ENCODE results near the gene SIGLEC12.

Gene SIGLEC12
- long read RNA-seq, donor 1 = 0 reads
- long read RNA-seq, donor 2 = 0 reads
- long read RNA-seq, donor 3 = 0 reads
- long read RNA-seq, donor 4 = 0 reads
- long read RNA-seq, donor 5 = 0 reads
- long read RNA-seq, donor 6 = 0 reads
- long read RNA-seq, donor 7 = 0 reads
- long read RNA-seq, donor 8 = 0 reads

- DNase-seq = no peak
These were observed at the start of gene SIGLEC12 for GRCh38 chr19:51501594-51502263. Gene SIGLEC12, minus strand, starts transcription at chr19:51501800. Its CDS starts 67 bp downstream, at chr19:51501733.

- no peak for DNase-seq
These were observed 49.5 kb upstream of the SIGLEC12 start for GRCh38 chr19:51550848-51551672.

DNA sequence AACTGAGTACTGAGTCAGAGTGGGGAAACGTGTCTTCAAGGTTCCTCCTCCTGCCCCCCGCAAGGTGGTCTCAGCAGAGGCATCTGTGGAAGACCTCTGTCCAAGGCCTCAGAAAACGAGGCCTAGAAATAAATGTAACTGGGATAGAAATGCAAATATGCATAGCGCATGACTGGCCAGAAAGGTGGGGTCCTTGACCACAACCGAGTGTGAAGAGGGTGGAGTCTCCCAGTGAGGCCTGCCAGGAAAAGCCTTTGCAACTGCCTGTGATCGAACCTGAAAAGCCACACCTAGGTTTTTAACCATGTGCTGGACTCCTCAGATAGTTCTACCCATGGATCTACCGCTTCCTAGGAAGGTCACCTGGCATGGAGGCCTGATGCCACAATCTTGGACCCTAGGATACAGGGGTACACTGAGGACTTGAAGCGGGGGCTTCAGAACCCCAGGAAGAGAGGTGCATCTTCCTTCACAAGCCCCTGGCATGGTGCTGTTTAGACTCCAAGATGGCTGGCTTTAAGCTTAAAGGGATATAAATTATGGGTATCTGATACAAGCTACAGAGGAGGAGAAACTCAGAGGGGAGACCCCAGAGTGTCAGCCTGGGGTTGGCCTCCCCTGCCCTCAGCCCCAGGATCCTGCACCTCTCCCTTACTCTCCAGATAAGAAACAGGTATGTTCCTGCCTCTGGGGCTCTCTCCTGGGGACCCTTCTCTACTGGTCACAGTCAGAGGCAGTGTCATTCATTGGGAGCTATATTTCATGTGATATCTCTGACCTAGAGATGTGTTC, 48.1 kb upstream of the SIGLEC12 start:
- DNase-seq = no peak

GRCh38 chr19:51548891-51549305, 47.3 kb upstream of the SIGLEC12 start:
- no peak for DNase-seq

DNA sequence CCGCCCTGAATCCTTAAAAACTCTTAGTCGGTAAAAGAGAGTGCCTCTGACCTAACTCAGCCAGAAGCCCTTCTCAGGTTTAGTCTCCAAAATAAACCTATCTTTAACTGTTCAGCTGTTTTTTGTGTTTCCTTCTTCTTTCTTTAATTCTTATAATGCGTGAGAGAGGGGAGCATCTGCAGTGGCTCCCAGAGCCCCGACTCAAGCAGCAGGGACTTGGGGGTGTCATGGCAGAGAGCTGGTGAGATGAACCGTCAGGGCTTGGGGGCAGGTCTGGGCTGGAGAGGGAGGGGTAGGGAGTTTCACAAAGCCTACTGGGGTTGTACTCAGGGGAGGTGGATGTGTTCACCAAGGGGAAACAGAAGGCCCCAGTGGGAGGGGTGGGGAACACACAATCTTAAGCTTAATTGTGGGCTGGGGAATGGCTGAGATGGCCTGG, 46.6 kb upstream of the SIGLEC12 start:
- no peak for DNase-seq

DNA sequence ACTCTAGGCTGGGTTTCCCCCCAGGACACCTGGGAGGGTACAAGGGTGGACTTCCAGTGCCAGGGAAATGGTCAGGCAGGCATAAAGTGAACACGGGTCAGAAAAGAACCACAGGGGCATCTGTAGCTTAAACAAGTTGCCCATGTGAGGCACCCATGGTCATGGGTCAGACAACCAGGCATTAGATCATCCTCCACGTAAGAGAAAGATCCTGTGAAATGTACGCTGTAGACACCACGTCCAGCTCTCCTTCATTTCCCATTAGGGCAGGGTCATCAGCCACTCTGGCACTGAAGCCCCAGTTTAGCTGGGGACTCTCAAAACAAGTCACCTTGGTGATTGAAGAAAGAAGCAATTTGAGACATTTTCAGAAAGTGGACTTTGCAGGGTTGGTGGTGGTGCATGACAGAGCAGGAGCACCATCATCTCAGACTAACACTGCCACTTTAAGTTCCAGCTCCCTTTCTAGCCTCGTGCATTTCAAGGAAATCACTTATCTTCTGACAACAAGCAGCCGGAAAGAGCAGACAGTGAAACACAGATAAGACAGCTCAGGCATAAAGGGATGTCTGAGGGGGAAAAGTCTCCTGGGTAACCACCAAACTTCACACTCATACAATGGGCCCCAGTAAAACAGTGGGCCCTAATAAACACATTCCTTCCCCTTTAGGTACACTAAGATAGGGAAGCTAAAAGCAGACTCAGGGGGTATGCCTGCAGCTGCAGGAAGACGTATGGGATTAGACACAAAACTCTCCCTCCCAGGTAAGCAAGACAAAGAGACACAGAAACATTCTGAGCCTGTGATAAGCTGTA, 46.0 kb upstream of the SIGLEC12 start:
- DNase-seq = no peak

DNA sequence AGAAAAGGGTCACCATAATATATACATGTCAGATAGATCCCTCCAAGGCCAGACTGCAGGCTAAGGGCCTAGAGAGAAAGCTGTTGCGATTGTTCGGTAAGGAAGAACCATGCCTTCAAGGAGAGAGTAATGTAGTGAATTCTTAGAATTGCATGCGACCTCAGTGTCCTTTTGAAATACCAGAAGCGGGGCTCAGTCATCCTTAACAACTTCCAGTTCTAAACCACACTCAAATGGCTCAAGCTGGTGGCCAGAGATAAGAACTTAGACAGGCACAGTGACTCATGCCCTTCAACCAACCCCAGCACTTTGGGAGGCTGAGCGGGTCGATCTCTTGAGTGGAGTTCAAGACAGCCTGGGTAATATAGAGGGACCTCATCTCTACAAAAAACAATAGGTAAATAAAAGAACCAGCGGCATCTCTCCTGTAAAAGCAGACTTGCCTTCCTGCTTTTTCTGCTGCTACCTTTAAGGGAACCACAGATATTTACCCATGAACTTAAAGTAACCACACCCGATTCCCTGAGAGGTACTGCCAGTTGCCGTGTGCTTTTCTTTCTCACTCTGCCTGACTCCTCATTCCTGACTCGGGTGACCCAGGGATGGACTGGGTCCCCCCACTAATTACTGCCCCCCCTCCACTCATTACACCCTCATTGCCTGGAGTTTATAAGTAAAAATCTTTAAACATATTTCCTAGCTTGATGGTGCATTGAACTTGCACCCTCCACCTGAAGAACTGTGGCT, 45.2 kb upstream of the SIGLEC12 start:
- DNase-seq = no peak

DNA sequence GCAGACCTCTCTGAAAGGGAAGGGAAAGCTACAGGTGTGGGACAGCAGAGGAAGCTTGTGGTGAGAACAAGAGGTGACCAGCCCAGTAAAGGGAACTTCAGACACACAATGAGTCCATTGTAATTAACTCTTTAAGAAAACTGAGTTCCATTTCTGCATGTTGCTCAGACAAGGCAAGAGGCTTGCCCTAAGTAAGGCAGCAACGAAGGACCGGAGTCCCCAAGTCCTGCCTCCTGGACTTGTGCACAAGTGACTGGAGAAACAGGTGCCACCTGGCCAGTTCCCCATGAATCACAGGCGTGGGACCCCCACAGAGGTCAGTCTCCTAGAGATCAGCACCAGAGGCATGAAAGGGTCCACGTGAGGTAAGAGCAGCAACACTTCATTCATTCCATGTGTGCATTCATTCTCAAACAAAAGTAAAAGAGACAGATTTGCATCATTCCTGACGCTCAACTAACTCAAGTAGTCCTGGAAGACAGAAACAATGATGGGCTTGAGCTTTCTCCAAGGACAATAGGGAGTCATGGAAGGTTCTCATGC, 44.6 kb upstream of the SIGLEC12 start:
- DNase-seq = no peak

DNA sequence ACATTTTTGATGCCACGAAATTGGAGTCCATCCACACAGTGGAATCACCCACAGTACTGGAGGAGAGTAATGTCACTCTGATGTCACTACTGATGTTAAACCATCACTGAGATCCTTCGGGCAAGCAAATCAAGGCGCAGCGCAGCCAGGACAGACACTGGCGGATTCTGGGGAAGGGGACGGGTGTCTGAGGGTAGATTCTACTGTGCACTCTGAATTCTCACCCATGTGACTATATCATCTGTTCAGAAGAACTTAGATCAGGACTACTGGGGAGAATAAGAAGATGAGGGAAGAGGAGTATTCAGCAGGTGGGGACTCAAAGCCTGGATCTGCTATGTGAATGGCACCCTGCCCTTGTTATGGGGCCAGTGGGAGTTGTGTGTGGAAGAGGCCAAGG, 42.4 kb upstream of the SIGLEC12 start:
- DNase-seq = no peak

- DNase-seq = no peak
These were observed 41.1 kb upstream of the SIGLEC12 start for GRCh38 chr19:51542699-51543098.

DNA sequence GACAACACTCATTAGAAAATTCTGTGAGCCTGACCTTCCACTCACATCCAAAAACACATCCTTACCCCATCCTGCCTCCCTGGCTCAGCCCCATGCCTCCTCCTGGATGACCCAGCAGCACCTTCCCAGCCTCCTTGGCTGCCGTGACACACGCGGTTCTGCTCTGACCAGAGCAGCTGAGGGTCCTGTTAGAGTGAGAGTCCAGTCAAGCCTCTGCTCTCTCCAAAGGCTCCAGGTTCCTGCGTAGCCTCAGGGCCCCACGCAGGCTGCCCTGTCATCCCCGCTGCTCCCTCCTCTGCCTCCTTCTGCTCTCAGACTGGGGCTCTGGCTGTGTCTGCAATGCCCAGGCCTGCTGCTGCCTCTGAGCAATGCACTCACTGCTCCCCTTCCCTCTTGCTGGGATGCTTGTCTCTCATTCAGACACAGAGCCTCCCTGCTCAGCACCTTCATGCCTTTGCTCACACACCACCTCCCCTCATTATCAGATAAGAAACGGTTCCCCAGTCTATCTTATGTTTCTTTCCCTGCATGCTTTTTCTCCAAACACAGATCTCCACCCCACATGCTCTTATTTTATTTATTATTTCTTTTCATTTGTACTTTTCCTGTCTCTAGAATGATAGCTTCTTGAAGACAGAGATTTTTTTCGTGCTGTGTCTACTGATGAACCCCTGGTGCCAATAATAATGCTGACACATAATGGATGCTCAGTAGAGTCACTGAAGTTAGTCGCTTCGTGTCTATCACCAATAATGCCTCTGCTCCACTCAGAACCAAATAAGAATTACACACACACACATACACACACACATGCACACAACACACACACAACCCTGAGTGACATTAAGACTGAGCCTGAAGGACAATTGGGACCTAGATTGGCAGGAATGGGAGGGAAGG, 40.1 kb upstream of the SIGLEC12 start:
- DNase-seq = no peak

DNA sequence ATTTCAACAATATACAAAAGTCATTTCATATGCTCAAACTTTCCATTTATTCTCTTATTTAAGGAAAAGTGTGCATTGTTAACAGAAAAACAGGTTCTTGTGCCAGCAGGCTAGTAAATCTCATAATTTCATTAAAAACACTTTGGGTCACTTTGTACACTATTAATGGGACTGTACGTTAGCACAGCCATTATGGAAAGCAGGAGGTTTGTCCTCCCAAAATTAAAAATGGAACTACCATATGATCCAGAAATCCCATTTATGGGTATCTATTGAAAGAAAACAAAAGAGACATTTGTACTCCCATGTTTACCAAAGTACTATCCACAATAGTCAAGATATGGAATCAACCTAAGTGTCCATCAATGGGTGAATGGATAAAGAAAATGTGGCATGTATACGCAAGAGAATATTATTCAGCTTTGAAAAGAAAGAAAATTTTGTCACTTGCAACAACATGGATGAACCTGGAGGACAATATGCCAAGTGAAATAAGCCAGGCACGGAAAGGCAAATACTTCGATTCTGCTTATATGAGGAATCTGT, 38.3 kb upstream of the SIGLEC12 start:
- DNase-seq = no peak

GRCh38 chr19:51535535-51535934, 33.9 kb upstream of the SIGLEC12 start:
- no peak for DNase-seq

DNA sequence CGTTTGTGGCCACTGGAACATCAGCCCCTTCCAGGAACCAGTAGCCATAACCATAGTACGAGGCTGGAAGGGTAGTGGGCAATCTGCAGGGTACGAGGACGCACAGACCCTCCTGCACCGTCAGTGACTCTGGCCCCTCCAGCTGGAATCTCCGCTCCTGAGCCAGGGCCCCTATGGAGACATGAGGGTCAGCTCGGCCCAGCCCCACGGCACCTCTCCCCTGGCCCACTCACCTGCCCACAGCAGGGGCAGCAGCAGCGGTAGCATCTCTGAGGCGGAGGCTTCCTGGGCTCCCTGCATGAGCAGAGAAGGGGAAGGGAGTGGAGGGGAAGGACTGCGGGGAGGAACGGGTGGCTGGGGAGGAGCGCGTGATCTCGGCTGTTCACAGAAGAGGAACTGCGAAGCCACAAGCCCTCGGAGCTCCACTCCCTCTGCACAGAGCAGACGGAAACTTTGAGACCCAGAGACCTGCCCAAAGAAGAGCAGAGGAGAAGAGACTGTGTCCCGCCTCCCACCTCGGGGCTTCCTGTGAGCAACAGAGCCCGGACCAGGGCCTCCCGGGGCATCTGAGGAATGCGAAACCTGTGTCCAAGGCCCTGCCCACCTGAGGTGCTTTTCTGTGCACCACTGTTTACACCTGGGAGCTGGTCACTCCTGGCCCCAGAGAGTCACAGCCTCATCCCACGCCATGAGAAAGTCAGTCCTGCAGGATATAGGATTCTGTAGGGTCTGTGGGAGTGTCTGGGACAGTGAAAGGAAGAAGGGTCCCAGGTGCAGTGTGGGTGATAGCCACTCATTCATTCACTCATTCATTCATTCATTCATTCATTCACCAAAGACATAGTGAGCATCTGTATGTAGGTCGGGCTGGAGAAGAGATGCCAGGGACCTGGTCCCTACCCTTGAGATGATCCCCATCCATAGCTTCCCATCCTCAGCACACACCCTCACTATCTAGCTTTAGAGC, 30.0 kb upstream of the SIGLEC12 start, which contains the start of gene SIGLEC6:
SIGLEC6 (minus strand) TSS at position 322 of the 967 bp plus-strand sequence; CDS start at position 300, 22 bp downstream.
- DNase-seq = no peak

DNA sequence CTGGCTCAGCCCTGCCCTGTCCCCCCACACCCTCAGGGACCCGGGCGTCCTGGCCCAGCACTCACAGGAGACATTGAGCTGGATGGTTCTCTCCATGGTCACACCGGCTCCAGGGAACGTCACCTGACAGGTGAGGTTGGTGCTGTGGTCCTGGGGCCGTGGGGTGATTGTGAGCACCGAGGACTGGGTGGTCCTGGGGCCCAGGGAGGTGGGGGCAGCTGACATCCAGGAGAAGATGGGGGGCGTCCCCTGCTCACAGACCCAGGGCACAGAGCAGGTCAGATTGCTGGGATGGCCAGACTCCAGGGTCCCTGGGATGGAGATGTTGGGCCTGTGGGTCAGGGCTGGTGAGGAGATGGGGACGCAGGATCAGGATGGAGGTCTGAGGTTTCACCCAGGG, 29.0 kb upstream of the SIGLEC12 start:
- no peak for DNase-seq

DNA sequence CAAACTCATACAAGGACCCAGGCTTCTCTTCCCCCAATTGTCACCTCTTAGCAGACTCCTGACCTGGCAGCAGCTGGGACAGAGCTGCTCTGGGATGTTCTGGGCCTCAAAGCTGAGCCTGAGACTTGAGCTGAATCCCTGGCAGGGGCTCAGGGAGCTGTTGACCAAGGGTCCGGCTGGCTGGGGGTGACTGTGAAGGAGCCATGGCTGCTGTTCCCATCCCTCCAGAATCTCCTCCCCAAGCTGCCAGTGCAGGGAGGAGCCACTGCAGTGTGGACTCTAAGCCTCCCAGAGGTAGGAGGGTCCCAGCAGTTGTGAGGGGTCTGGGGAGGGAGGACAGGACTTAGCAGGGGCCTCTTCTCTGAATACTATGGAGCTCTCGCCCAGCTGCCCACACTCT, 27.7 kb upstream of the SIGLEC12 start:
- no peak for DNase-seq

- no peak for DNase-seq
These were observed 24.1 kb upstream of the SIGLEC12 start for GRCh38 chr19:51525651-51526050.
